RWPE1 (cell line): ENCODE data around the gene KLHL30.

Experiments
- CTCF ChIA-PET: fragments of 350-600 bp; sonication (Branson Sonifier 250); formaldehyde crosslinking; extraction: SDS; loops from one replicate; lab custom pipeline; 2021; lab: Yijun Ruan, JAX
- POLR2A ChIA-PET: fragments of 400-600 bp; formaldehyde crosslinking; extraction: SDS; loops from one replicate; lab custom pipeline; 2020; ENCODE audit warnings: antibody characterized with exemption; ENCODE audit not compliant: low non-redundant PET; lab: Yijun Ruan, JAX
- DNase-seq: peaks from one replicate; pipeline ENCODE4 v3.0.0; 2012; ENCODE audit warnings: low spot score
- H3K27ac ChIP-seq: fragments of 450-650 bp; 2 replicates; pipeline ENCODE4 v1.5.1; 2017
- CTCF ChIP-seq: fragments of 450-650 bp; conservative IDR thresholded peaks from 2 replicates; pipeline ENCODE4 v1.5.1; 2017; ENCODE audit warnings: low read depth, mild to moderate bottlenecking

The KLHL30 gene

DNA sequence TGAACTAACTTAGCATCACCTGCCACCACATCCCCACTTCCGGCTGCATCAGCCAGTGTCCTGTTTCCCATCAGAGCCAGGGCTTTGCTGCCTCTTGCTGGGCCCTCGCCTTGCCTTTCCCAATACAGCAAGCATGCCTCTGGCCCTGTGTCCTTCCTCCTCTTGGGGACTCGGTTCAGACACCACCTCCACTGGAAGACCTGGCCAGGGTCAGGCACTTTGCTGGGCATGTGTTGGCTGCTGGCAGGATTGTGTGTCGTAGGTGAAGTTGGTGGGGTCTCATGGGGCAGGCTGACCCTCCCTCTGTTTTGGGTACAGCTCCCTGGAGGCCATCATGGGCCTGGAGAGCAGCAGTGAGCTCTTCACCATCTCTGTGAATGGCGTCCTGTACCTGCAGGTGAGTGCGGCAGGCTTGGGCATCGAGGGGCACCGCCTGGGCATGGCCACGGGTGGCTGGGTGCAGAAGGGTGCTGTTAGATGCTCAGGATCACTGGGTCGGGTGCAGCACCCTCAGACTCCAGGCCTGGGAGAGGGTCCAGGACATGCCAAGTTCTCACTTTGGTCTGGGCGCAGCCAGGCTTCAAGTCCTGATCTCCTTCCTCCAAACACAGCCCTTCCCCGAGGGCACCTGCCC lies 26.9 kb downstream of the KLHL30 start:
- POLR2A ChIA-PET: interaction anchor here (0.6 kb wide), 1 partner anchor 582 kb away, joined by 3 read pairs; no protein-coding TSS in a partner anchor
- CTCF ChIA-PET: no interaction called here
- H3K27ac ChIP-seq: peak overlapping the region; percentile 97
- no peak for DNase-seq
- TF ChIP-seq CTCF: no peak

- CTCF ChIA-PET: no interaction called here
- H3K27ac ChIP-seq: peak overlapping the region; percentile 97
- no peak for TF ChIP-seq CTCF
- POLR2A ChIA-PET: interaction anchor here (0.6 kb wide), 1 partner anchor 9 kb away, joined by 7 read pairs; no protein-coding TSS in a partner anchor
- no peak for DNase-seq
These were observed 28.2 kb downstream of the KLHL30 start for GRCh38 chr2:238166391-238167343.

DNA sequence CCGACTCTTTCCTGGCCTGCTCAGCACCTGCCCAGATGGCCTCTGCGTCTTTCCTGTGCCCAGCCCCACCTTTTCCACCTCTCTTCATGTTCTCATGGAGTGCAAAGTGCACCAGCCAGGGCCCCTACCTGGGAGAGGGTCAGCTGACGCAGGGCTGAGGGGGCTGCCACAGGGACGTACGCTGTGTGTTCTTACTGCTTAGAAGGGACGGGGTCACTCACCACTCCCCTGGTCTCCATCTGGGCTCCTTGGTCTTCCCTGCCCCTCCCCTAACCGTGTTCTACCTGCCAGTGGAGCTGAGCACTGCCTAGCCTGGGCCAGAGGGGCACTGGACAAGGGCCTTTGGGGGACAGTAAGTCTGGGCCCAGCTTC lies 28.9 kb downstream of the KLHL30 start:
- no peak for TF ChIP-seq CTCF
- DNase-seq: no peak
- POLR2A ChIA-PET: interaction anchor here (0.6 kb wide), 1 partner anchor 9 kb away, joined by 7 read pairs; no protein-coding TSS in a partner anchor
- peak overlapping the region; percentile 97 for H3K27ac ChIP-seq
- CTCF ChIA-PET: no interaction called here

GRCh38 chr2:238167761-238168160 lies 29.3 kb downstream of the KLHL30 start:
- no peak for DNase-seq
- ChIA-PET CTCF (interaction anchor here (1.0 kb wide), 1 partner anchor 9 kb away, joined by 3 read pairs; the partner anchor contains the start of gene ERFE), POLR2A (no interaction called here)
- H3K27ac ChIP-seq: peak overlapping the region; percentile 97
- no peak for TF ChIP-seq CTCF

DNA sequence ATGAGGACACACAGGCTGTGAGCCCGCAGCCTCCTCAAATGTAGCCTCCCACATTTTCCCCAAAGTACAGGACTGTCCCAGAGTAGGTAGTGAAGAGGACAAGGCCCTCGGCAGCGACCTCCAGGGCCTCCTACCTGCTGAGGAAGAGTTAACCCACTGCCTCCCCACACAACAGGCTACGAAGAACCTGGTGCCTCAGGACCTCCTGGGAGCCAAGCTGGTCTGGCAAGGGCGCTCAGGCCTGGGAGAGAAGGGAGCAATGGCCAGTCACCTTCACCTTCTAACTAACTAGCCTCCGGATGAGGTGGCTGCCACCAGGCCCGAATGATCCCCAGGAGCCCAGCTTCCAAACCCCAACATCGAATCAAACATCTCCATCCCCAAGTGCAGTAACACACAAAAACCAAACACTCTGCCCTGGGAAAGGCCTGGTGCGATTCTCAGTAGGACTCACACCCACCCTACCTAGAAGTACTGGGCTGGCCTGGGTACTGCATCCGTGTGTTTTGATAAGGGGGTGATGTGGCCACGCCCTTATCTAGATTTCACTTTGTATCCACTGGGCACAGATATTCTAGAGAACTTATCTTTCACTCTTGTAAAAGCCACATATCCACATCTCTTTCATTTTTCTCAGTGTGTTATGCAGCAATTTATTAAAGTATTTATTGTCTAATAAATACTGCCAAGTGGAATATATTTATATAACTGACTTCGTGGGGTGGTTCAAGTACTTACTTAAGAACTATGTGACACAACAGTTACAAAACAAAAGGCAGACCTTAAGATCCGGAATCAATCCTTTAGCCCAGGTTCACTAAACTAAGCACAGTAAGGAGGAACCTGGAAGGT lies 30.0 kb downstream of the KLHL30 start:
- no peak for DNase-seq
- CTCF ChIA-PET: interaction anchor here (1.0 kb wide), 1 partner anchor 9 kb away, joined by 3 read pairs; the partner anchor contains the start of gene ERFE
- TF ChIP-seq CTCF: no peak
- POLR2A ChIA-PET: no interaction called here
- H3K27ac ChIP-seq: peak overlapping the region; percentile 97
